Measurements from ENCODE around the gene AP3B1.

Gene AP3B1

GRCh38 chr5:78283802-78284201 lies 10.7 kb downstream of the AP3B1 start:
- no peak for TF ChIP-seq CTCF (conservative IDR thresholded peaks at IDR 0.05; ENCODE audit: low read depth, low read length)
- H3K4me3 ChIP-seq (ENCODE audit: low read depth, low read length) = no peak overlapping the region
- DNase-seq (ENCODE audit: low read depth) = no peak

GRCh38 chr5:78283105-78283504 lies 11.4 kb downstream of the AP3B1 start:
- no peak overlapping the region for H3K4me3 ChIP-seq (ENCODE audit: low read depth, low read length)
- DNase-seq (ENCODE audit: low read depth) = no peak
- TF ChIP-seq CTCF (conservative IDR thresholded peaks at IDR 0.05; ENCODE audit: low read depth, low read length) = no peak

GRCh38 chr5:78280261-78280660 lies 14.2 kb downstream of the AP3B1 start:
- H3K4me3 ChIP-seq (ENCODE audit: low read depth, low read length) = no peak overlapping the region
- no peak for DNase-seq (ENCODE audit: low read depth)
- TF ChIP-seq CTCF (conservative IDR thresholded peaks at IDR 0.05; ENCODE audit: low read depth, low read length) = no peak

GRCh38 chr5:78279194-78279593 lies 15.3 kb downstream of the AP3B1 start:
- no peak for DNase-seq (ENCODE audit: low read depth)
- H3K4me3 ChIP-seq (ENCODE audit: low read depth, low read length) = no peak overlapping the region
- no peak for TF ChIP-seq CTCF (conservative IDR thresholded peaks at IDR 0.05; ENCODE audit: low read depth, low read length)

GRCh38 chr5:78277715-78278114 lies 16.8 kb downstream of the AP3B1 start:
- TF ChIP-seq CTCF (conservative IDR thresholded peaks at IDR 0.05; ENCODE audit: low read depth, low read length) = no peak
- H3K4me3 ChIP-seq (ENCODE audit: low read depth, low read length) = no peak overlapping the region
- no peak for DNase-seq (ENCODE audit: low read depth)

GRCh38 chr5:78275998-78276543 lies 18.4 kb downstream of the AP3B1 start:
- TF ChIP-seq CTCF (conservative IDR thresholded peaks at IDR 0.05; ENCODE audit: low read depth, low read length) = no peak
- no peak for DNase-seq (ENCODE audit: low read depth)
- no peak overlapping the region for H3K4me3 ChIP-seq (ENCODE audit: low read depth, low read length)

GRCh38 chr5:78274540-78275197 lies 19.8 kb downstream of the AP3B1 start:
- DNase-seq (ENCODE audit: low read depth) = no peak
- H3K4me3 ChIP-seq (ENCODE audit: low read depth, low read length) = no peak overlapping the region
- no peak for TF ChIP-seq CTCF (conservative IDR thresholded peaks at IDR 0.05; ENCODE audit: low read depth, low read length)
